ENCODE measurements around the gene PHACTR4. TPM values are rescaled to one million over a fixed set of nuclear protein-coding genes. Genes with fewer than 3 reads are reported as not detected.

Gene PHACTR4
- total RNA-seq, 2 experiments from 2014 or later: 20.3 to 20.9 TPM

GRCh38 chr1:28416509-28417194 lies 47.1 kb downstream of the PHACTR4 start:
- no peak for DNase-seq
- POLR2A ChIA-PET: interaction anchor here (1.8 kb wide), 1 partner anchor 7 kb away, joined by 7 read pairs; no protein-coding TSS in a partner anchor
- no peak overlapping the region for H3K27ac Mint-ChIP-seq
- H3K27me3 Mint-ChIP-seq: no peaks in the 10 kb centered on the region
- peaks cover 17% of the 10 kb centered on the region for H3K4me1 Mint-ChIP-seq (ENCODE audit: low read depth)
- no peaks in the 10 kb centered on the region for H3K36me3 Mint-ChIP-seq (ENCODE audit: low read depth)
- intact Hi-C loops (cut with micrococcal nuclease): loop anchor here (10.0 kb wide), 1 partner anchor 88 kb away; the partner anchor contains the start of gene RCC1
- TF ChIP-seq CTCF (IDR thresholded peaks at IDR 0.05): no peak
- CTCF ChIA-PET: no interaction called here
- H3K4me3 Mint-ChIP-seq: no peak overlapping the region
- ATAC-seq: no peak
- no peaks in the 10 kb centered on the region for H3K9me3 Mint-ChIP-seq

GRCh38 chr1:28417441-28417922 lies 47.9 kb downstream of the PHACTR4 start:
- CTCF ChIA-PET: interaction anchor here (1.5 kb wide), 1 partner anchor 16 kb away, joined by 3 read pairs; no protein-coding TSS in a partner anchor
- intact Hi-C loops (cut with micrococcal nuclease): loop anchor here (10.0 kb wide), 1 partner anchor 87 kb away; the partner anchor contains the start of gene RCC1
- TF ChIP-seq CTCF (IDR thresholded peaks at IDR 0.05): no peak

GRCh38 chr1:28417926-28418637 lies 48.5 kb downstream of the PHACTR4 start:
- Mint-ChIP-seq H3K4me3 (no peak overlapping the region), H3K27me3 (no peaks in the 10 kb centered on the region), H3K9me3 (no peaks in the 10 kb centered on the region), H3K27ac (peak overlapping the region; percentile 70), H3K4me1 (ENCODE audit: low read depth) (peaks cover 17% of the 10 kb centered on the region), H3K36me3 (ENCODE audit: low read depth) (no peaks in the 10 kb centered on the region)
- DNase-seq: no peak
- ChIA-PET POLR2A (interaction anchor here (0.6 to 2.1 kb wide), 3 partner anchors 35 to 91 kb away, joined by 3 to 7 read pairs (median 5); partner anchors contain the start of gene RCC1), CTCF (interaction anchor here (1.3 to 1.8 kb wide), 3 partner anchors 8 to 169 kb away, joined by 3 to 5 read pairs (median 3); no protein-coding TSS in a partner anchor)
- ATAC-seq: peak; percentile 7
- TF ChIP-seq CTCF (IDR thresholded peaks at IDR 0.05): no peak
- intact Hi-C loops (cut with micrococcal nuclease): loop anchor here (10.0 kb wide), 1 partner anchor 87 kb away; the partner anchor contains the start of gene RCC1

More at GRCh38 chr1:28417441-28417922, 47.9 kb downstream of the PHACTR4 start:
- POLR2A ChIA-PET: interaction anchor here (0.6 to 2.1 kb wide), 3 partner anchors 35 to 92 kb away, joined by 3 to 7 read pairs (median 5); partner anchors contain the start of gene RCC1
- H3K9me3 Mint-ChIP-seq: no peaks in the 10 kb centered on the region
- H3K27ac Mint-ChIP-seq: peak overlapping the region; percentile 70
- peaks cover 17% of the 10 kb centered on the region for H3K4me1 Mint-ChIP-seq (ENCODE audit: low read depth)
- ATAC-seq (peak; percentile 95), DNase-seq (peak; percentile 56)
- H3K36me3 Mint-ChIP-seq (ENCODE audit: low read depth): no peaks in the 10 kb centered on the region
- no peaks in the 10 kb centered on the region for H3K27me3 Mint-ChIP-seq
- peak overlapping the region; percentile 23 for H3K4me3 Mint-ChIP-seq

- H3K27me3 Mint-ChIP-seq: no peaks in the 10 kb centered on the region
- H3K4me3 Mint-ChIP-seq: no peak overlapping the region
Measured at GRCh38 chr1:28421744-28422143, 52.2 kb downstream of the PHACTR4 start.

More at GRCh38 chr1:28421744-28422143, 52.2 kb downstream of the PHACTR4 start:
- POLR2A ChIA-PET: interaction anchor here (0.7 kb wide), 1 partner anchor 143 kb away, joined by 3 read pairs; no protein-coding TSS in a partner anchor
- Mint-ChIP-seq H3K27ac (no peak overlapping the region), H3K4me1 (ENCODE audit: low read depth) (peaks cover 16% of the 10 kb centered on the region), H3K9me3 (no peaks in the 10 kb centered on the region), H3K36me3 (ENCODE audit: low read depth) (no peaks in the 10 kb centered on the region)
- no peak for DNase-seq
- TF ChIP-seq CTCF (IDR thresholded peaks at IDR 0.05): no peak
- intact Hi-C loops (cut with micrococcal nuclease): no loop called here
- CTCF ChIA-PET: no interaction called here
- ATAC-seq: no peak
